Effector memory CD8-positive, alpha-beta T cell (primary cell): ENCODE measurements around the gene SEC16B.

Source experiments
- ATAC-seq: fragments of 150-1000 bp; cut with Tn5 transposase; replicated peaks from 2 replicates; pipeline ENCODE4 v1.10.0; 2021; ENCODE audit warnings: mild to moderate bottlenecking, moderate library complexity
- DNase-seq, 3 experiments: peaks; one replicate each; pipeline ENCODE4 v3.0.0; 2021
- H3K27ac Mint-ChIP-seq, 2 donors: one replicate each; pipeline ENCODE4 v1.8.0; 2022; ENCODE audit warnings: mild to moderate bottlenecking in 2 of 2, mixed read lengths in 2 of 2, moderate library complexity in 2 of 2
- H3K27me3 Mint-ChIP-seq, 2 donors: one replicate each; pipeline ENCODE4 v1.8.0; 2022; ENCODE audit warnings: mixed read lengths in 2 of 2
- H3K36me3 Mint-ChIP-seq: one replicate; pipeline ENCODE4 v1.8.0; 2022; ENCODE audit warnings: mild to moderate bottlenecking, moderate library complexity, mixed read lengths; ENCODE audit not compliant: insufficient read depth
- H3K4me1 Mint-ChIP-seq, 2 donors: one replicate each; pipeline ENCODE4 v1.8.0; 2022; ENCODE audit warnings: low read depth in 2 of 2, mixed read lengths in 2 of 2
- H3K4me3 Mint-ChIP-seq, 2 donors: one replicate each; pipeline ENCODE4 v1.8.0; 2022; ENCODE audit warnings: mild to moderate bottlenecking in 2 of 2, mixed read lengths in 2 of 2, moderate library complexity in 2 of 2
- H3K9me3 Mint-ChIP-seq, 2 donors: one replicate each; pipeline ENCODE4 v1.8.0; 2022; ENCODE audit warnings: mixed read lengths in 2 of 2
- total RNA-seq, 9 experiments: gene quantifications; one replicate each; lab custom pipeline; 2026; lab: John Stamatoyannopoulos, UW

The SEC16B gene
- 0 to 0.07 (median 0) reads per million in 9 experiments for total RNA-seq

DNA sequence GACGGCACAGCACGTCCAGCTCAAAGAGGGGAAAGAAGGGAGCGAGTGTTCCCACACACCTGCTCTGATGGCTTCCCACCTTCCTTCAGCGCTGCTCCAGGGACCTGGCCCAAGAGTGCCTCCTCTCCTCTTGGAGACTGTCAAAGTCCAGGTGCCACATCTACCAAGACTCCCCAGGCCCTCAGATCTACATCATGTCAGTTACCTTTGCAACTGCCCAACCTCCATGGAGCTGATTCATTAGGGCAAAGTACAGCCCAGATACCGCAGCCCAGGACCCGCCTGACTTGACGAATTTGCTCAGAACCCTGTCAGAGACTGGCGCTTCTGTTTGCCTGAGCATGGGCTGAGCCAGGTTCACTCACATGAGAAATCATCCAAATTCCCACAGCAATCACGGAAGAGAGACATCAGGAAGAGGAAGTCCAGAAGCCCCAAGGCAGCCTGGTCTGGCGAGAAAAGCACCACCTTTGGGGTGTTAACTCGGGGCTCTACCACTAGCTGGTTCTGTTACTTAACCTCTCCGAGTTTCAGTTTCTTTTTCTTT is at the start of gene SEC16B:
Gene SEC16B (minus strand): TSS at position 234 of the 547 bp plus-strand sequence. CDS start 2,077 bp downstream, outside the sequence.
- H3K4me3 Mint-ChIP-seq = no peak within 1 kb of the TSS
- no peak for DNase-seq
- H3K4me1 Mint-ChIP-seq = peaks cover 0 to 2% of the 10 kb centered on the region in 2 donors
- H3K27me3 Mint-ChIP-seq = no peaks in the 10 kb centered on the region
- peaks cover 18 to 21% of the 10 kb centered on the region in 2 donors for H3K9me3 Mint-ChIP-seq
- ATAC-seq = no peak
- H3K27ac Mint-ChIP-seq = no peak within 1 kb of the TSS
- no peaks in the 10 kb centered on the region for H3K36me3 Mint-ChIP-seq

DNA sequence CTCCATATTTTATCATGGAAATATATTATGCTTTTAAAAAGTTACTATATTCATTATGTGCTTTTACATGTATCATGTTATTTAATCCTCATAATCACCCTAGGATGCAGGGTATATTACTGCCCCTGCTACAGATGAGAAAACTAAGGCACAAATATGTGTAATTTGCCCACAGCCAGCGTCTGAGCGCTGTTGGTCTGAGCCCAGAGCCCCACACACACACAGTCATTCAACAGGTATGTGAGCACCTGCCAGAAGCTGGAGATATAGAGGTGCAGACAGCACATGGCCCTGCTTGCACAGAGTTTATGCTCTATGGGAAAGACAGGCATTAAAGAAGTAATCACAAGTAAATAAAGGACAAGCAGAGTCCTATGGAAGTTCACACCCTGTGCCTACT is 49.8 kb upstream of the SEC16B start:
- H3K27ac Mint-ChIP-seq = no peak overlapping the region
- no peak overlapping the region for H3K4me3 Mint-ChIP-seq
- no peaks in the 10 kb centered on the region for H3K4me1 Mint-ChIP-seq
- H3K36me3 Mint-ChIP-seq = no peaks in the 10 kb centered on the region
- no peaks in the 10 kb centered on the region for H3K27me3 Mint-ChIP-seq
- H3K9me3 Mint-ChIP-seq = peaks cover 10 to 20% of the 10 kb centered on the region in 2 donors
- ATAC-seq (no peak), DNase-seq (no peak)

- no peak overlapping the region for H3K27ac Mint-ChIP-seq
- no peak for ATAC-seq
Observed at GRCh38 chr1:178019208-178019607, 49.4 kb upstream of the SEC16B start.

DNA sequence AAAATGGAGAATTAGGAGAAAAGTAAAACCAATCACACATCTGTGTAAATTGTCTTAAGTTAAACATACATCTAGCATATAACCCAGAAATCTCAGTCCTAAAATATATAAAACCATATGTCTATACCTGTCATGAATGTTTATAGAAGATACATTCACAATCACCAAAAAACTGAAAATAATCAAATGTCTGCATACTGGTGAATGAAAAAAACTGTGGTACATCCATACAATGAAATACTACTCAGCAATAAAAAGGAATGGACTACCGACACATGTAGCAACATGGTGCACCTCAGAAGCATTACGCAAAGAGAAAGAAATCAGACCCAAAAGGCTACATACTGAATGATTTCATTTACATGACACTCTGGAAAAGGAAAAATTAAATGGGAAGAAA is 47.7 kb upstream of the SEC16B start:
- ATAC-seq (no peak), DNase-seq (no peak)
- Mint-ChIP-seq H3K36me3 (no peaks in the 10 kb centered on the region), H3K27me3 (no peaks in the 10 kb centered on the region), H3K27ac (no peak overlapping the region), H3K9me3 (peaks cover 9 to 12% of the 10 kb centered on the region in 2 donors), H3K4me1 (no peaks in the 10 kb centered on the region), H3K4me3 (no peak overlapping the region)

More at GRCh38 chr1:178019208-178019607, 49.4 kb upstream of the SEC16B start:
- no peaks in the 10 kb centered on the region for H3K27me3 Mint-ChIP-seq
- peaks cover 10 to 20% of the 10 kb centered on the region in 2 donors for H3K9me3 Mint-ChIP-seq
- DNase-seq = no peak
- no peak overlapping the region for H3K4me3 Mint-ChIP-seq
- H3K36me3 Mint-ChIP-seq = no peaks in the 10 kb centered on the region
- H3K4me1 Mint-ChIP-seq = no peaks in the 10 kb centered on the region

DNA sequence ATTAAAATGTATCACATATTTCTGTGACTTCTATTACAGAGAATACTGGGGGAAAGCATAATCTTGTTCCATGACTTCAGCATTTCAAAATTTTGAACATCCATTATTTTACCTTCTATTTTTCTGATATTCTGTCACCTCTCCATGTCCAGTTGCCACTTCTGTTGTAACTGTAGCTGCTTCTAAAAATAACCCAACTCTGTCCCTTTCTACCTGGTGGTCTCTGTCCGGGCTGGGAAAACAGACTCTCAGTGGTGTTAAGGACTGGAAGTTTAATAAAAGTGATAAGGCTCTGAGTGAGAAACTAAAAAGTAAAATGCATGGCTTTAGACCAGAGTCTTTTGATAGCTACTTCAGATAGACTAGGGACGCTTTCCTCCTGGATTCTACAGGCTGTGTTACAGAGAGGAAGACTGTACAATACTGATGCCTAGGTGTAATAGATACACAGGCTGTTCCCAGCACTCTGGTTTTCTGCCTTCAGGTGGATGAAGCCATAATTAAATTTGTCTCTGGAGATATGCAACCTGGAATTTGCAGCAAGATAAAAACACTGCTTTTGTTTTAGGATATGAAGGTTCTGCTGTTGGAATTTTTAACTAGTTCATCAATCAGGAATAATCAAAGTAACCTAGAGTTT is 42.1 kb upstream of the SEC16B start:
- DNase-seq (no peak), ATAC-seq (no peak)
- no peak overlapping the region for H3K27ac Mint-ChIP-seq
- H3K4me1 Mint-ChIP-seq = no peaks in the 10 kb centered on the region
- H3K9me3 Mint-ChIP-seq = peaks cover 2 to 10% of the 10 kb centered on the region in 2 donors
- H3K4me3 Mint-ChIP-seq = no peak overlapping the region
- H3K36me3 Mint-ChIP-seq = no peaks in the 10 kb centered on the region
- H3K27me3 Mint-ChIP-seq = no peaks in the 10 kb centered on the region

GRCh38 chr1:178011465-178011828 is 41.6 kb upstream of the SEC16B start:
- DNase-seq (no peak), ATAC-seq (no peak)
- Mint-ChIP-seq H3K4me3 (no peak overlapping the region), H3K27me3 (no peaks in the 10 kb centered on the region), H3K36me3 (no peaks in the 10 kb centered on the region), H3K4me1 (no peaks in the 10 kb centered on the region), H3K27ac (no peak overlapping the region), H3K9me3 (peaks cover 6 to 8% of the 10 kb centered on the region in 2 donors)

GRCh38 chr1:178010674-178011464 is 41.0 kb upstream of the SEC16B start:
- Mint-ChIP-seq H3K27ac (no peak overlapping the region), H3K4me1 (no peaks in the 10 kb centered on the region), H3K27me3 (no peaks in the 10 kb centered on the region), H3K36me3 (no peaks in the 10 kb centered on the region), H3K9me3 (peaks cover 7 to 10% of the 10 kb centered on the region in 2 donors), H3K4me3 (no peak overlapping the region)
- no peak for ATAC-seq
- DNase-seq = no peak

- ATAC-seq = no peak
- H3K9me3 Mint-ChIP-seq = peaks cover 7 to 10% of the 10 kb centered on the region in 2 donors
- no peak overlapping the region for H3K4me3 Mint-ChIP-seq
- no peaks in the 10 kb centered on the region for H3K27me3 Mint-ChIP-seq
- H3K36me3 Mint-ChIP-seq = no peaks in the 10 kb centered on the region
- H3K4me1 Mint-ChIP-seq = no peaks in the 10 kb centered on the region
- no peak overlapping the region for H3K27ac Mint-ChIP-seq
- DNase-seq = no peak
Observed at GRCh38 chr1:178006043-178006442, 36.2 kb upstream of the SEC16B start.

DNA sequence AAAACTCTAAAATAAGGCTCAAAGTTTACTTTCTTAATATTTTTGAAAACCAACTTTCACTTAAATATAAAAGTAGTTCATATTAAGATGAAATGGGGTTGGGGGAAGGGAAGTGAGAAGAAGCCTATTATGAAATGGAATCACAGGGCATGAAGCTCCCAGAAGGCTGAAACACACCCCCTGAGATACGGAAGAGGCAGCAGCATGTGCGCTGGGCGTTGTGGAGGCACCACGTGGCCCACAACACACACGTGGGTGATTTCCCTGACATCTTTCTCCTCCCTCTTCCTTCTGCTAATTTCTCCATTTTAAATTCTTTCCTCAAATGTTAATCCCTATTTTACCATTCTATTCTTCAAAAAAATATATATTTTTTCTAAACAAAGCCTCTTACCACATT is 35.6 kb upstream of the SEC16B start:
- H3K4me3 Mint-ChIP-seq = no peak overlapping the region
- peaks cover 7 to 10% of the 10 kb centered on the region in 2 donors for H3K9me3 Mint-ChIP-seq
- H3K4me1 Mint-ChIP-seq = no peaks in the 10 kb centered on the region
- no peak overlapping the region for H3K27ac Mint-ChIP-seq
- H3K36me3 Mint-ChIP-seq = no peaks in the 10 kb centered on the region
- ATAC-seq (no peak), DNase-seq (no peak)
- H3K27me3 Mint-ChIP-seq = no peaks in the 10 kb centered on the region

GRCh38 chr1:178004926-178005391 is 35.1 kb upstream of the SEC16B start:
- Mint-ChIP-seq H3K4me1 (no peaks in the 10 kb centered on the region), H3K27me3 (no peaks in the 10 kb centered on the region), H3K4me3 (no peak overlapping the region), H3K27ac (no peak overlapping the region), H3K9me3 (peaks cover 7 to 10% of the 10 kb centered on the region in 2 donors), H3K36me3 (no peaks in the 10 kb centered on the region)
- DNase-seq = no peak
- no peak for ATAC-seq

DNA sequence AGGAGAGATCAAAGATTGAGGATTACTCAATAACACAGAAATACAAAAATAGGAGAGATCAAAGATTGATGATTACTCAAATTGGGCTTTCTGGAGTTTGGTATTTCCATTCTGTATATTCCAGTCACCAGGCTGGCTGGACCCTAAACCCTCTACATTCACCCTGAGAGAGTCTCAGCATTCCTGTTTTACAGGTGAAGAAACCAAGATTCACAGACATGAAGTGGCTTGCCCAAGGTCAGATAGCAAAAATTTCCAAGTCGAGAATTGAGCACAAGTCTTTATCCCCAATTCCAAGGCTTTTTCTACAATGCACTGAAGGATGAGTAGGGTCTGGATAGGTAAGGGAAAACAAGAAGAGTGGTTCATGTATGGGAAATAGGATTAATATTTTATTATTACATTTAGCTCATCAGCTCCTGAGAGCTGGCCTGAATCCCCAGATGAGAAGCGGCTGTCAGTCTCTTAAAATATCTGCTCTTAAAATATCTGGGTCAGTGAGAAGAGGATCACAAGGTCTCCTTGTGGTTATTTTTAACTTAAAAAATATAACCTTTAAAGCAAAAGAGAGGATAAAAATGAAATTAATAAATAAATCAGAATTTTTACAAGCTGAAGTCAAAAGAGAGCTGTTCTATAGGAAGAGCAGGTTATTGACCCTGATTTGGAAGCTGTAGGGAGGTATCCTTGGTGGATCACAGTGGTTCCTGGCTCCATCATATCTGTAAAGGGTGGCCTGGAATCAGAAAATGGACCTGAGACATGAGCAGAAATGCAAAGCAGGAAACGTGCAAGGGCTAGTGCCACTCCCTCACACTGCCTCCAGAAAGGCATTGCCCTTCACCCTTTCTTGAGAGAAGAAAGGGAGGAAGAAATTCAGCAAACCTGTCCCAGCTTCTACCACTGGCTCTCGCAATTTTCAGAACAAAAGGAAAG is 29.1 kb upstream of the SEC16B start:
- Mint-ChIP-seq H3K9me3 (peaks cover 3 to 9% of the 10 kb centered on the region in 2 donors), H3K36me3 (peaks cover 3% of the 10 kb centered on the region), H3K27ac (no peak overlapping the region), H3K4me1 (no peaks in the 10 kb centered on the region), H3K27me3 (no peaks in the 10 kb centered on the region), H3K4me3 (no peak overlapping the region)
- DNase-seq = no peak
- no peak for ATAC-seq

- Mint-ChIP-seq H3K9me3 (peaks cover 3 to 9% of the 10 kb centered on the region in 2 donors), H3K4me1 (no peaks in the 10 kb centered on the region), H3K27ac (no peak overlapping the region), H3K27me3 (no peaks in the 10 kb centered on the region), H3K4me3 (no peak overlapping the region), H3K36me3 (peaks cover 3% of the 10 kb centered on the region)
- DNase-seq = no peak
- ATAC-seq = no peak
Observed at GRCh38 chr1:177996957-177997356, 27.1 kb upstream of the SEC16B start.

GRCh38 chr1:177995369-177995768 is 25.5 kb upstream of the SEC16B start:
- no peak for DNase-seq
- H3K27ac Mint-ChIP-seq = no peak overlapping the region
- peaks cover 3 to 9% of the 10 kb centered on the region in 2 donors for H3K9me3 Mint-ChIP-seq
- no peaks in the 10 kb centered on the region for H3K27me3 Mint-ChIP-seq
- H3K36me3 Mint-ChIP-seq = peaks cover 3% of the 10 kb centered on the region
- H3K4me1 Mint-ChIP-seq = no peaks in the 10 kb centered on the region
- no peak for ATAC-seq
- no peak overlapping the region for H3K4me3 Mint-ChIP-seq
